Stimulated activated CD4-positive, alpha-beta T cell treated with anti-CD3 and anti-CD28 coated beads, Interleukin-4, amount 100 ng/mL, for 1 hour (primary cell): ENCODE results near the gene DNMT3A.
A peak's percentile ranks its signal among the peaks of the same experiment; 100 is the strongest.
"Not testable (repeated sequence)": the region's sequence is repeated elsewhere in the genome, so short reads cannot be mapped to it uniquely, and the experiment has no call there.

Experiments used
- DNase-seq: peaks from one replicate; pipeline ENCODE4 v3.0.0-alpha.2; 2020

DNMT3A gene

GRCh38 chr2:25280051-25280687 is 61.6 kb downstream of the DNMT3A start:
- DNase-seq: no peak

GRCh38 chr2:25279091-25279651 is 62.6 kb downstream of the DNMT3A start:
- no peak for DNase-seq

- DNase-seq: peak; percentile 80
These were observed 64.9 kb downstream of the DNMT3A start for GRCh38 chr2:25276569-25277465.

GRCh38 chr2:25275575-25275965 is 66.2 kb downstream of the DNMT3A start:
- no peak for DNase-seq

- DNase-seq: peak; percentile 60
These were observed 66.7 kb downstream of the DNMT3A start for GRCh38 chr2:25274868-25275574.

- no peak for DNase-seq
These were observed 67.7 kb downstream of the DNMT3A start for GRCh38 chr2:25273985-25274535.

GRCh38 chr2:25272705-25273104 is 69.0 kb downstream of the DNMT3A start:
- not testable (repeated sequence) for DNase-seq

- DNase-seq: no peak
These were observed 71.7 kb downstream of the DNMT3A start for GRCh38 chr2:25270061-25270460.

GRCh38 chr2:25269233-25269632 is 72.5 kb downstream of the DNMT3A start:
- DNase-seq: no peak

GRCh38 chr2:25268139-25268538 is 73.6 kb downstream of the DNMT3A start:
- no peak for DNase-seq

GRCh38 chr2:25266399-25266798 is 75.3 kb downstream of the DNMT3A start:
- DNase-seq: no peak

- no peak for DNase-seq
These were observed 75.9 kb downstream of the DNMT3A start for GRCh38 chr2:25265802-25266201.

- no peak for DNase-seq
These were observed 76.7 kb downstream of the DNMT3A start for GRCh38 chr2:25265001-25265400.

- no peak for DNase-seq
These were observed 79.4 kb downstream of the DNMT3A start for GRCh38 chr2:25262288-25262687.

GRCh38 chr2:25259737-25260124 is 82.0 kb downstream of the DNMT3A start:
- DNase-seq: no peak

- no peak for DNase-seq
These were observed 82.6 kb downstream of the DNMT3A start for GRCh38 chr2:25258847-25259736.

- DNase-seq: no peak
These were observed 83.5 kb downstream of the DNMT3A start for GRCh38 chr2:25257931-25258846.

GRCh38 chr2:25257032-25257552 is 84.6 kb downstream of the DNMT3A start:
- no peak for DNase-seq

GRCh38 chr2:25256488-25256875 is 85.2 kb downstream of the DNMT3A start:
- DNase-seq: no peak

- no peak for DNase-seq
These were observed 85.8 kb downstream of the DNMT3A start for GRCh38 chr2:25255745-25256487.
